ENCODE measurements around the gene SRPX.

Gene SRPX

GRCh38 chrX:38220415-38221390 is at the start of gene SRPX:
TSS of gene SRPX (minus strand) at chrX:38220871. CDS start at chrX:38220792, 79 bp downstream.
- DNase-seq: no peak

- DNase-seq: no peak
Measured at GRCh38 chrX:38268011-38268410, 47.3 kb upstream of the SRPX start.

GRCh38 chrX:38262715-38263620 is 42.3 kb upstream of the SRPX start:
- no peak for DNase-seq

- DNase-seq: no peak
Measured at GRCh38 chrX:38260231-38260630, 39.6 kb upstream of the SRPX start.

- DNase-seq: no peak
Measured at GRCh38 chrX:38256019-38256418, 35.3 kb upstream of the SRPX start.

- no peak for DNase-seq
Measured at GRCh38 chrX:38249965-38250364, 29.3 kb upstream of the SRPX start.

- DNase-seq: no peak
Measured at GRCh38 chrX:38247051-38247450, 26.4 kb upstream of the SRPX start.

- DNase-seq: no peak
Measured at GRCh38 chrX:38240541-38240940, 19.9 kb upstream of the SRPX start.

GRCh38 chrX:38236901-38237615 is 16.4 kb upstream of the SRPX start:
- DNase-seq: no peak

GRCh38 chrX:38233891-38234667 is 13.4 kb upstream of the SRPX start:
- DNase-seq: no peak

GRCh38 chrX:38232079-38232686 is 11.5 kb upstream of the SRPX start:
- DNase-seq: no peak

- DNase-seq: no peak
Measured at GRCh38 chrX:38225093-38225492, 4.4 kb upstream of the SRPX start.

GRCh38 chrX:38224160-38224559 is 3.5 kb upstream of the SRPX start:
- DNase-seq: no peak

GRCh38 chrX:38221391-38221929 is 789 bp upstream of the SRPX start:
- DNase-seq: no peak

- DNase-seq: no peak
Measured at GRCh38 chrX:38220024-38220414, 652 bp downstream of the SRPX start.

- no peak for DNase-seq
Measured at GRCh38 chrX:38216642-38217041, 4.0 kb downstream of the SRPX start.

- DNase-seq: no peak
Measured at GRCh38 chrX:38214551-38215531, 5.8 kb downstream of the SRPX start.

- DNase-seq: no peak
Measured at GRCh38 chrX:38214044-38214443, 6.6 kb downstream of the SRPX start.

GRCh38 chrX:38211891-38212635 is 8.6 kb downstream of the SRPX start:
- DNase-seq: no peak

Measured in NCI-H187 treated with DMSO at 0.1 percent for 48 hours (cell line).